ENCODE measurements around the gene FUT8.

The FUT8 gene

GRCh38 chr14:65723348-65723747, 310.8 kb downstream of the FUT8 start:
- Histone ChIP-seq H2AFZ (ENCODE audit: low read depth, low read length) (no peak overlapping the region), H3K4me3 (ENCODE audit: low read depth in 1 of 2, low read length in 2 of 2) (no peak overlapping the region), H3K27me3 (ENCODE audit: insufficient read depth, low read length, poor library complexity) (no peaks in the 10 kb centered on the region), H3K79me2 (ENCODE audit: insufficient read depth, low read length) (no peaks in the 10 kb centered on the region), H4K20me1 (ENCODE audit: insufficient read depth, low read length) (no peaks in the 10 kb centered on the region), H3K4me2 (ENCODE audit: insufficient read depth, low read length) (no peak overlapping the region), H3K4me1 (ENCODE audit: insufficient read depth, low read length) (no peaks in the 10 kb centered on the region), H3K9me3 (ENCODE audit: insufficient read depth, low read length, severe bottlenecking) (peaks cover 20% of the 10 kb centered on the region), H3K27ac (ENCODE audit: low read length) (no peak overlapping the region), H3K36me3 (ENCODE audit: insufficient read depth, low read length) (peaks cover 83% of the 10 kb centered on the region), H3K9ac (ENCODE audit: low read depth, low read length) (no peak overlapping the region)
- 0 out of 3 replicates have a peak, but pooled peaks have one; percentile 40 for ATAC-seq (ENCODE audit: insufficient read depth, low read depth)
- TF ChIP-seq EZH2 (IDR thresholded peaks at IDR 0.05; ENCODE audit: borderline replicate concordance, low read depth, low read length, severe bottlenecking) (no peak), CTCF (IDR thresholded peaks at IDR 0.05; ENCODE audit: borderline replicate concordance, extremely low read depth, low read length, poor library complexity, severe bottlenecking) (no peak)
- DNase-seq: no peak

GRCh38 chr14:65728604-65729003, 316.1 kb downstream of the FUT8 start:
- DNase-seq (no peak), ATAC-seq (ENCODE audit: insufficient read depth, low read depth) (no peak)

GRCh38 chr14:65729566-65729965, 317.0 kb downstream of the FUT8 start:
- Histone ChIP-seq H3K4me3 (ENCODE audit: low read depth in 1 of 2, low read length in 2 of 2) (no peak overlapping the region), H3K36me3 (ENCODE audit: insufficient read depth, low read length) (peaks cover 66% of the 10 kb centered on the region), H3K9ac (ENCODE audit: low read depth, low read length) (no peak overlapping the region), H3K79me2 (ENCODE audit: insufficient read depth, low read length) (no peaks in the 10 kb centered on the region), H3K27me3 (ENCODE audit: insufficient read depth, low read length, poor library complexity) (no peaks in the 10 kb centered on the region), H3K4me2 (ENCODE audit: insufficient read depth, low read length) (no peak overlapping the region), H2AFZ (ENCODE audit: low read depth, low read length) (no peak overlapping the region), H3K4me1 (ENCODE audit: insufficient read depth, low read length) (no peaks in the 10 kb centered on the region), H4K20me1 (ENCODE audit: insufficient read depth, low read length) (no peaks in the 10 kb centered on the region), H3K27ac (ENCODE audit: low read length) (no peak overlapping the region), H3K9me3 (ENCODE audit: insufficient read depth, low read length, severe bottlenecking) (peaks cover 10% of the 10 kb centered on the region)
- TF ChIP-seq EZH2 (IDR thresholded peaks at IDR 0.05; ENCODE audit: borderline replicate concordance, low read depth, low read length, severe bottlenecking) (no peak), CTCF (IDR thresholded peaks at IDR 0.05; ENCODE audit: borderline replicate concordance, extremely low read depth, low read length, poor library complexity, severe bottlenecking) (no peak)
- no peak for DNase-seq
- no peak for ATAC-seq (ENCODE audit: insufficient read depth, low read depth)

More at GRCh38 chr14:65728604-65729003, 316.1 kb downstream of the FUT8 start:
- H2AFZ ChIP-seq (ENCODE audit: low read depth, low read length): no peak overlapping the region
- H3K27me3 ChIP-seq (ENCODE audit: insufficient read depth, low read length, poor library complexity): no peaks in the 10 kb centered on the region
- H3K4me3 ChIP-seq (ENCODE audit: low read depth in 1 of 2, low read length in 2 of 2): no peak overlapping the region
- H3K4me1 ChIP-seq (ENCODE audit: insufficient read depth, low read length): no peaks in the 10 kb centered on the region
- H3K36me3 ChIP-seq (ENCODE audit: insufficient read depth, low read length): peaks cover 70% of the 10 kb centered on the region
- H3K9ac ChIP-seq (ENCODE audit: low read depth, low read length): no peak overlapping the region
- TF ChIP-seq CTCF (IDR thresholded peaks at IDR 0.05; ENCODE audit: borderline replicate concordance, extremely low read depth, low read length, poor library complexity, severe bottlenecking) (no peak), EZH2 (IDR thresholded peaks at IDR 0.05; ENCODE audit: borderline replicate concordance, low read depth, low read length, severe bottlenecking) (no peak)
- peaks cover 10% of the 10 kb centered on the region for H3K9me3 ChIP-seq (ENCODE audit: insufficient read depth, low read length, severe bottlenecking)
- H3K27ac ChIP-seq (ENCODE audit: low read length): no peak overlapping the region
- no peaks in the 10 kb centered on the region for H3K79me2 ChIP-seq (ENCODE audit: insufficient read depth, low read length)
- no peaks in the 10 kb centered on the region for H4K20me1 ChIP-seq (ENCODE audit: insufficient read depth, low read length)
- H3K4me2 ChIP-seq (ENCODE audit: insufficient read depth, low read length): no peak overlapping the region

Data from DND-41 (cell line).